Neural progenitor cell (in vitro differentiated cells): ENCODE data around the gene FOXRED1. TPM values are rescaled to one million over a fixed set of nuclear protein-coding genes. Genes with fewer than 3 reads are reported as not detected.
A peak's percentile ranks its signal among the peaks of the same experiment; 100 is the strongest.

Experiments
- DNase-seq: peaks from one replicate; pipeline ENCODE4 v3.0.0-alpha.2; 2016; ENCODE audit warnings: low spot score
- H2AFZ ChIP-seq: fragments of 200-600 bp; sonication (generic); replicated peaks from 2 replicates; pipeline ENCODE4 v1.6.1; 2016; ENCODE audit warnings: antibody characterized with exemption
- H3F3A ChIP-seq: fragments of 200-600 bp; sonication (generic); 2 replicates; pipeline ENCODE4 v1.6.1; 2016; ENCODE audit warnings: antibody characterized with exemption, low read depth
- H3K27ac ChIP-seq: fragments of 200-600 bp; sonication (generic); 2 replicates; pipeline ENCODE4 v1.5.1; 2016; ENCODE audit warnings: mild to moderate bottlenecking
- H3K27me3 ChIP-seq: fragments of 200-600 bp; sonication (generic); 2 replicates; pipeline ENCODE4 v1.6.1; 2016; ENCODE audit warnings: mild to moderate bottlenecking, moderate library complexity
- H3K36me3 ChIP-seq: fragments of 200-600 bp; sonication (generic); 2 replicates; pipeline ENCODE4 v1.5.1; 2016
- H3K4me1 ChIP-seq: fragments of 200-600 bp; sonication (generic); 2 replicates; pipeline ENCODE4 v1.6.1; 2016; ENCODE audit warnings: mixed run types
- H3K4me2 ChIP-seq: fragments of 200-600 bp; sonication (generic); 2 replicates; pipeline ENCODE4 v1.6.1; 2016
- H3K4me3 ChIP-seq: fragments of 200-600 bp; sonication (generic); 2 replicates; pipeline ENCODE4 v1.5.1; 2016
- H3K79me2 ChIP-seq: fragments of 200-600 bp; sonication (generic); 2 replicates; pipeline ENCODE4 v1.6.1; 2016; ENCODE audit warnings: low read depth
- H3K9ac ChIP-seq: fragments of 200-600 bp; sonication (generic); 2 replicates; pipeline ENCODE4 v1.6.1; 2016
- H3K9me3 ChIP-seq: fragments of 200-600 bp; sonication (generic); 2 replicates; pipeline ENCODE4 v1.5.1; 2016; ENCODE audit warnings: low read depth
- H4K20me1 ChIP-seq: fragments of 200-600 bp; sonication (generic); 2 replicates; pipeline ENCODE4 v1.6.1; 2016; ENCODE audit warnings: low read depth
- H3K27ac Mint-ChIP-seq: 3 replicates; pipeline ENCODE4 v1.8.0; 2021; ENCODE audit warnings: mixed read lengths
- H3K27me3 Mint-ChIP-seq: 2 replicates; pipeline ENCODE4 v1.8.0; 2022; ENCODE audit warnings: low read depth, mild to moderate bottlenecking, inconsistent platforms, moderate library complexity, mixed read lengths; ENCODE audit not compliant: insufficient read depth
- H3K36me3 Mint-ChIP-seq: 3 replicates; pipeline ENCODE4 v1.8.0; 2021; ENCODE audit warnings: mixed read lengths
- H3K4me1 Mint-ChIP-seq: 3 replicates; pipeline ENCODE4 v1.8.0; 2021; ENCODE audit warnings: mixed read lengths
- H3K4me3 Mint-ChIP-seq: 3 replicates; pipeline ENCODE4 v1.8.0; 2021; ENCODE audit warnings: mild to moderate bottlenecking, moderate library complexity, mixed read lengths
- H3K9me3 Mint-ChIP-seq: 3 replicates; pipeline ENCODE4 v1.8.0; 2020; ENCODE audit warnings: mixed read lengths
- EZH2 ChIP-seq: fragments of 200-600 bp; sonication (generic); IDR thresholded peaks from 2 replicates; pipeline ENCODE4 v1.6.1; 2017; ENCODE audit warnings: antibody characterized with exemption, mild to moderate bottlenecking, moderate library complexity
- EZH2phosphoT487 ChIP-seq: fragments of 200-600 bp; sonication (generic); IDR thresholded peaks from 2 replicates; pipeline ENCODE4 v1.6.1; 2017; ENCODE audit warnings: antibody characterized with exemption
- total RNA-seq: library from RNA; depleted of rRNA; stranded (reverse); fragments of >200 nt; gene quantifications from 2 replicates; pipeline ENCODE4 v1.2.3, GENCODE V29; 2015; ENCODE audit warnings: low replicate concordance
- TF ChIP-seq, protein P1 (sequence below): fragments of 200-600 bp; sonication (generic); IDR thresholded peaks from 2 replicates; pipeline ENCODE4 v1.5.1; 2017; ENCODE audit warnings: antibody characterized with exemption, mild to moderate bottlenecking

Gene FOXRED1
- total RNA-seq, 1 donor from 2014 or later = 25.8 TPM

DNA sequence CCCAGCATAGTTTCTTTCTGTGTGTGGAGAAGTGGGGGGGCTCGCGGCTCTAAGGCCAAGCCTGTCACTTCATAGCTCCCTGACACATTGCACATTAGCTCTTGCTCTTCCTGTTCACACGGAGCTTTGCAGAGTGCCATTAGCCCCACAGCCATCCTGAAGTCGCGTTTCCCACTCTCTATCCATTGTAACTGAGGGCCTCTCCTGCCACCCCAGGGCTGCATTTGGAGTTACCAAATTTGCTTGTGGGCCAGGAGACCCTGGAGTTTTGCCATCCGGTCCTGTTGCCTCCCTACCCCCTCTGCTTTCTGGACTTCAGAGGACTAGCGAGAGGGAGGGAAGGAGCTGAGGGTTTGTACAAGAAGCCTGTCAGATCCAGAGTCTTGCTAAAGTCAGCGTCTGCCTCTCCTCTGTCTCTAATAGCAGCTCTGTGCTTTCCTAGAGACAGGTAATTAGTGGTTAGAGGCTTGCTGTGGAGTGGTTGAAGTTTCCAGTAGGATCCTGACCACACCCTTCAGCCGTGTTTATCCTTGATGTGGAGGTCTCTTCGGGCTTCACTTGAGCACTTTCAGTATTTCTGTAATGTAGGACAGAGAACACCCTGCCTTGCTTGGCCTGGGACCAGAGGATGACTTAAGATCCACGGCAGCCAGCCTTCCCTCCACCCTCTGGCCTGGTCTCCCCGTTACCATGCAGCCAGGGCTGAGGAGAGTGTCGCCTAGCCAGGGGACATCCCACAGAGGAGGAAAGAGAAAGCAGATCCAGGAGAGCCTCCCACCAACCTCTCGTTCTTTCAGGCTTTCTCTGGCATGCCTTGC lies 49.0 kb downstream of the FOXRED1 start:
- no peaks in the 10 kb centered on the region for H3K36me3 ChIP-seq
- H3K27me3 ChIP-seq = no peaks in the 10 kb centered on the region
- H3K4me1 ChIP-seq = no peaks in the 10 kb centered on the region
- Mint-ChIP-seq H3K36me3 (peaks cover 9% of the 10 kb centered on the region), H3K27ac (peak overlapping the region; percentile 21), H3K4me3 (no peak overlapping the region), H3K4me1 (peaks cover 5% of the 10 kb centered on the region), H3K27me3 (peaks cover 2% of the 10 kb centered on the region), H3K9me3 (peaks cover 4% of the 10 kb centered on the region)
- no peak overlapping the region for H3K4me3 ChIP-seq
- H3F3A ChIP-seq = no peaks in the 10 kb centered on the region
- no peak overlapping the region for H3K9ac ChIP-seq
- H3K9me3 ChIP-seq = no peaks in the 10 kb centered on the region
- no peak for DNase-seq
- no peaks in the 10 kb centered on the region for H4K20me1 ChIP-seq
- no peak overlapping the region for H3K4me2 ChIP-seq
- H2AFZ ChIP-seq = no peak overlapping the region
- no peaks in the 10 kb centered on the region for H3K79me2 ChIP-seq
- no peak for TF ChIP-seq EZH2phosphoT487
- TF ChIP-seq, protein P1, sequence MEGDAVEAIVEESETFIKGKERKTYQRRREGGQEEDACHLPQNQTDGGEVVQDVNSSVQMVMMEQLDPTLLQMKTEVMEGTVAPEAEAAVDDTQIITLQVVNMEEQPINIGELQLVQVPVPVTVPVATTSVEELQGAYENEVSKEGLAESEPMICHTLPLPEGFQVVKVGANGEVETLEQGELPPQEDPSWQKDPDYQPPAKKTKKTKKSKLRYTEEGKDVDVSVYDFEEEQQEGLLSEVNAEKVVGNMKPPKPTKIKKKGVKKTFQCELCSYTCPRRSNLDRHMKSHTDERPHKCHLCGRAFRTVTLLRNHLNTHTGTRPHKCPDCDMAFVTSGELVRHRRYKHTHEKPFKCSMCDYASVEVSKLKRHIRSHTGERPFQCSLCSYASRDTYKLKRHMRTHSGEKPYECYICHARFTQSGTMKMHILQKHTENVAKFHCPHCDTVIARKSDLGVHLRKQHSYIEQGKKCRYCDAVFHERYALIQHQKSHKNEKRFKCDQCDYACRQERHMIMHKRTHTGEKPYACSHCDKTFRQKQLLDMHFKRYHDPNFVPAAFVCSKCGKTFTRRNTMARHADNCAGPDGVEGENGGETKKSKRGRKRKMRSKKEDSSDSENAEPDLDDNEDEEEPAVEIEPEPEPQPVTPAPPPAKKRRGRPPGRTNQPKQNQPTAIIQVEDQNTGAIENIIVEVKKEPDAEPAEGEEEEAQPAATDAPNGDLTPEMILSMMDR = no peak
- no peak for TF ChIP-seq EZH2
- H3K27ac ChIP-seq = no peak overlapping the region

DNA sequence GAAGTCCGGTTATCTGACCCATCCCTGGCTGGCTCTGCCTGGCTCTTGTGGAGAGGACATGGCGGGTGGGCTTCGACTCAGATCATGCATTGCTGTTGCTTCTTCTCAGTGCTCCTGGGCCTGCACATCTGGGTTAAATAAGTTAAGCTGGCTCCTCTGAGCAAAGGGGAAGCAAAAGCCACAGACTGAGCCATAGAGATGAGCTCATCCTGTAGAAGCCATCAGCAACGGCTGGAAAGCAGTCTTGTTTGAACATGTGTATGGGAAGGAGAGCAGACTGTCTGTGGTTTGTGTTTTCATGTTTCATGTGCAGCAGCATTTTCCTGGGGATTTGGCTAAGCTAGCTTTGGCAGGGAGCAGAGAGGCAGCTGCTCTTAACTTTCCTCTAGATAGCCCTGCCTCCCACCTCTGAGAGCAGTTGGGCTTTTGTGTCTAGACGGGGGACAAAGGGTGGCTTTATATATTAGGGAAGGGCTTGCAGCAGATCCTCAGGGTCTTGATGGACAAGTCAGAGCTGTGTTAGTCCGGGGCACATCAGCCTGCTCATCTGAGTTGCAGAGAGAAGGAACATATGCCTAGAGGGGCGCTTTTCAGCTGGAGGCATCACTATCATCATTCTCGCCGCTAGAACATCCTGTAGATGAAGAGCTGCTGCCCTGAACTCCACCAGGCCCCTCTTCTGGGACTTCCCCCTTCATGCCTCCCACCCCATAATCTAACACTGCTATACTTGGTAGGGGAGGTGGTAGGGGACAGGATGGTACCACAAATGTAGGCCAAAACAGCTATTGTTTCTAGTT lies 49.8 kb downstream of the FOXRED1 start:
- H3K4me3 Mint-ChIP-seq = no peak overlapping the region
- H2AFZ ChIP-seq = no peak overlapping the region

DNA sequence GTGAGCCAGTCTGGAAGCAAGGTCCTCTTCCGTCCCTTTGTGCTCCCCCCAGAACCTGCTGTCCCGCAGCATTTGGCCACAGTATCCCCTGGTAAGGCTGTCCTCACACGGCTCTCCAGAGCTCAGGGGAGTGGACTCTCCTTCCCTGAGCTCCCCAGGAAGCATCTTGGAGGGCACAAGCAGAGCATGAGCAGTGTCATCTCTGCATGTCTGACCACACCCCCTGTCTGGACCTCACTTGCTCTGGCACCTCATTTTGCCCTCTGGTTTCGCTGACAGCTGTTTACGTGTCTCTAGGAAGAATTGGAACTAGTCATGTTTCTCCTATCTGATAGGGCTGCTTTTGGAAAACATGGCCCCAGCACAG lies 50.4 kb downstream of the FOXRED1 start:
- TF ChIP-seq EZH2 (no peak), EZH2phosphoT487 (no peak)
- TF ChIP-seq, protein P1 = no peak
- no peaks in the 10 kb centered on the region for H3K9me3 ChIP-seq
- no peak overlapping the region for H2AFZ ChIP-seq
- H3F3A ChIP-seq = no peaks in the 10 kb centered on the region
- H3K4me2 ChIP-seq = no peak overlapping the region
- H3K36me3 ChIP-seq = no peaks in the 10 kb centered on the region
- H3K4me3 ChIP-seq = no peak overlapping the region
- no peak overlapping the region for H3K9ac ChIP-seq
- H3K36me3 Mint-ChIP-seq = peaks cover 9% of the 10 kb centered on the region
- no peaks in the 10 kb centered on the region for H3K79me2 ChIP-seq
- no peak overlapping the region for H3K27ac ChIP-seq
- DNase-seq = no peak
- H3K4me3 Mint-ChIP-seq = no peak overlapping the region
- H3K9me3 Mint-ChIP-seq = peaks cover 4% of the 10 kb centered on the region
- peaks cover 5% of the 10 kb centered on the region for H3K4me1 Mint-ChIP-seq
- H3K27me3 ChIP-seq = no peaks in the 10 kb centered on the region
- no peak overlapping the region for H3K27ac Mint-ChIP-seq
- no peaks in the 10 kb centered on the region for H4K20me1 ChIP-seq
- H3K27me3 Mint-ChIP-seq = peaks cover 2% of the 10 kb centered on the region
- H3K4me1 ChIP-seq = no peaks in the 10 kb centered on the region

More for the DNA sequence above, 49.8 kb downstream of the FOXRED1 start:
- Histone ChIP-seq H3K9ac (no peak overlapping the region), H3K4me2 (no peak overlapping the region), H4K20me1 (no peaks in the 10 kb centered on the region), H3K9me3 (no peaks in the 10 kb centered on the region), H3K4me3 (no peak overlapping the region), H3F3A (no peaks in the 10 kb centered on the region), H3K79me2 (no peaks in the 10 kb centered on the region), H3K36me3 (no peaks in the 10 kb centered on the region), H3K27ac (no peak overlapping the region), H3K27me3 (no peaks in the 10 kb centered on the region), H3K4me1 (no peaks in the 10 kb centered on the region)
- TF ChIP-seq, protein P1 = no peak
- TF ChIP-seq EZH2phosphoT487 (no peak), EZH2 (no peak)
- peaks cover 2% of the 10 kb centered on the region for H3K27me3 Mint-ChIP-seq
- peaks cover 4% of the 10 kb centered on the region for H3K9me3 Mint-ChIP-seq
- DNase-seq = no peak
- peaks cover 9% of the 10 kb centered on the region for H3K36me3 Mint-ChIP-seq
- H3K4me1 Mint-ChIP-seq = peaks cover 5% of the 10 kb centered on the region
- H3K27ac Mint-ChIP-seq = peak overlapping the region; percentile 49
